Adrenal gland (tissue), 5 donors: ENCODE data around the gene CLRN2.

Experiments used
- CTCF ChIP-seq, 6 experiments: fragments of 450-650 bp in 4 of 6; fragments of 200-600 bp in 2 of 6; sonication (generic) in 1 of 6; IDR thresholded peaks; 1 replicate in 5 of 6; 2 replicates in 1 of 6; pipeline versions ENCODE4 v1.5.1 to v1.8.0; 2016 to 2021; ENCODE audit warnings: antibody characterized with exemption in 6 of 6, mild to moderate bottlenecking in 2 of 6, moderate library complexity in 1 of 6
- POLR2A ChIP-seq, 2 donors: fragments of 450-650 bp; IDR thresholded peaks; one replicate each; pipeline ENCODE4 v1.6.1; 2017; ENCODE audit warnings: antibody characterized with exemption in 2 of 2, mild to moderate bottlenecking in 2 of 2, moderate library complexity in 1 of 2
- donor health status: DM: no; HTN: no; CAD: no.

- TF ChIP-seq POLR2A (IDR thresholded peaks at IDR 0.05) (no peak), CTCF (IDR thresholded peaks at IDR 0.05) (no peak)
Observed at GRCh38 chr4:17497890-17498523, 17.0 kb upstream of the CLRN2 start.
